ENCODE results near the gene HRH1. TPM values are rescaled to one million over a fixed set of nuclear protein-coding genes. Genes with fewer than 3 reads are reported as not detected.

HRH1 gene
- total RNA-seq, 1 experiment from 2014 or later, result 4.6 TPM

DNA sequence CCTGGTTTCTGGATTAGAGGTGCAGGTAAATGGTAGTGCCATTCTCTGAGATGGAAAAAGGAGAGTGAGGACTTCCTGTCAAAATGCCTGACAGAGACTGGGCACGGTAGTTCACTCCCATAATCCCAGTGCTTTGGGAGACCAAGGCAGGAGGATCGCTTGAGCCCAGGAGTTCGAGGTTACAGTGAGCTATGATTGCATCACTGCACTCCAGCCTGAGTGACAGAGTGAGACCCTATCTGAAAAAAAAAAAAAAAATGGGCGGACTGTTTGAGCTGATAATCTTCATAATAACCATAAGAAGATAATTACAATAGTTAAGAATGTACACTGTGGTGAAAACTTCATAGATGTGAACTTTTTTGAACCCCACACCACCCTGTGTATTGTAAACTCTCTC, 44.2 kb downstream of the HRH1 start:
- H3K36me3 ChIP-seq (ENCODE audit: control insufficient read depth, insufficient read depth, low read length), result no peaks in the 10 kb centered on the region
- no peak for TF ChIP-seq TCF7L2 (IDR thresholded peaks at IDR 0.05; ENCODE audit: low read depth, low read length)
- TF ChIP-seq SIN3A (IDR thresholded peaks at IDR 0.05; ENCODE audit: borderline replicate concordance, insufficient read depth, low read depth, low read length), result no peak
- TF ChIP-seq, protein P1, sequence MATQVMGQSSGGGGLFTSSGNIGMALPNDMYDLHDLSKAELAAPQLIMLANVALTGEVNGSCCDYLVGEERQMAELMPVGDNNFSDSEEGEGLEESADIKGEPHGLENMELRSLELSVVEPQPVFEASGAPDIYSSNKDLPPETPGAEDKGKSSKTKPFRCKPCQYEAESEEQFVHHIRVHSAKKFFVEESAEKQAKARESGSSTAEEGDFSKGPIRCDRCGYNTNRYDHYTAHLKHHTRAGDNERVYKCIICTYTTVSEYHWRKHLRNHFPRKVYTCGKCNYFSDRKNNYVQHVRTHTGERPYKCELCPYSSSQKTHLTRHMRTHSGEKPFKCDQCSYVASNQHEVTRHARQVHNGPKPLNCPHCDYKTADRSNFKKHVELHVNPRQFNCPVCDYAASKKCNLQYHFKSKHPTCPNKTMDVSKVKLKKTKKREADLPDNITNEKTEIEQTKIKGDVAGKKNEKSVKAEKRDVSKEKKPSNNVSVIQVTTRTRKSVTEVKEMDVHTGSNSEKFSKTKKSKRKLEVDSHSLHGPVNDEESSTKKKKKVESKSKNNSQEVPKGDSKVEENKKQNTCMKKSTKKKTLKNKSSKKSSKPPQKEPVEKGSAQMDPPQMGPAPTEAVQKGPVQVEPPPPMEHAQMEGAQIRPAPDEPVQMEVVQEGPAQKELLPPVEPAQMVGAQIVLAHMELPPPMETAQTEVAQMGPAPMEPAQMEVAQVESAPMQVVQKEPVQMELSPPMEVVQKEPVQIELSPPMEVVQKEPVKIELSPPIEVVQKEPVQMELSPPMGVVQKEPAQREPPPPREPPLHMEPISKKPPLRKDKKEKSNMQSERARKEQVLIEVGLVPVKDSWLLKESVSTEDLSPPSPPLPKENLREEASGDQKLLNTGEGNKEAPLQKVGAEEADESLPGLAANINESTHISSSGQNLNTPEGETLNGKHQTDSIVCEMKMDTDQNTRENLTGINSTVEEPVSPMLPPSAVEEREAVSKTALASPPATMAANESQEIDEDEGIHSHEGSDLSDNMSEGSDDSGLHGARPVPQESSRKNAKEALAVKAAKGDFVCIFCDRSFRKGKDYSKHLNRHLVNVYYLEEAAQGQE (IDR thresholded peaks at IDR 0.05; ENCODE audit: insufficient read depth in 1 of 2, low read depth in 2 of 2, low read length in 1 of 2), result no peak
- TF ChIP-seq, protein P2, sequence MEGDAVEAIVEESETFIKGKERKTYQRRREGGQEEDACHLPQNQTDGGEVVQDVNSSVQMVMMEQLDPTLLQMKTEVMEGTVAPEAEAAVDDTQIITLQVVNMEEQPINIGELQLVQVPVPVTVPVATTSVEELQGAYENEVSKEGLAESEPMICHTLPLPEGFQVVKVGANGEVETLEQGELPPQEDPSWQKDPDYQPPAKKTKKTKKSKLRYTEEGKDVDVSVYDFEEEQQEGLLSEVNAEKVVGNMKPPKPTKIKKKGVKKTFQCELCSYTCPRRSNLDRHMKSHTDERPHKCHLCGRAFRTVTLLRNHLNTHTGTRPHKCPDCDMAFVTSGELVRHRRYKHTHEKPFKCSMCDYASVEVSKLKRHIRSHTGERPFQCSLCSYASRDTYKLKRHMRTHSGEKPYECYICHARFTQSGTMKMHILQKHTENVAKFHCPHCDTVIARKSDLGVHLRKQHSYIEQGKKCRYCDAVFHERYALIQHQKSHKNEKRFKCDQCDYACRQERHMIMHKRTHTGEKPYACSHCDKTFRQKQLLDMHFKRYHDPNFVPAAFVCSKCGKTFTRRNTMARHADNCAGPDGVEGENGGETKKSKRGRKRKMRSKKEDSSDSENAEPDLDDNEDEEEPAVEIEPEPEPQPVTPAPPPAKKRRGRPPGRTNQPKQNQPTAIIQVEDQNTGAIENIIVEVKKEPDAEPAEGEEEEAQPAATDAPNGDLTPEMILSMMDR (IDR thresholded peaks at IDR 0.05), result no peak
- TF ChIP-seq POLR2AphosphoS5 (IDR thresholded peaks at IDR 0.05; ENCODE audit: low read depth, low read length), result no peak
- BruUV-seq (replicated peaks), result no TSS peak
- H3K27ac ChIP-seq (ENCODE audit: low read length), result no peak overlapping the region
- no peak for DNase-seq (ENCODE audit: low read depth, low spot score)
- H3K27me3 ChIP-seq (ENCODE audit: control insufficient read depth, insufficient read depth, low read length), result no peaks in the 10 kb centered on the region
- no peak for ATAC-seq
- CTCF ChIA-PET, result interaction anchor here (0.6 kb wide), 1 partner anchor 90 kb away, joined by 3 read pairs; no protein-coding TSS in a partner anchor
- no peak overlapping the region for H3K4me3 ChIP-seq (ENCODE audit: low read depth in 2 of 2, low read length in 2 of 2)
- intact Hi-C loops (cut with micrococcal nuclease; ENCODE audit: unreplicated experiment) (loop anchor here (10.0 kb wide), 1 partner anchor 134 kb away; no protein-coding TSS in a partner anchor), in situ Hi-C loops (cut with HindIII; ENCODE audit: low pct_unique_long_range_greater_than_20kb, low sequenced_read_pairs) (no loop called here)
- H3K9me3 ChIP-seq (ENCODE audit: control insufficient read depth, insufficient read depth, low read depth, low read length), result no peaks in the 10 kb centered on the region
- POLR2A ChIA-PET, result interaction anchor here (0.6 kb wide), 1 partner anchor 9 kb away, joined by 4 read pairs; no protein-coding TSS in a partner anchor
- H3K4me1 ChIP-seq (ENCODE audit: control insufficient read depth, insufficient read depth, low read length), result peaks cover 25% of the 10 kb centered on the region

DNA sequence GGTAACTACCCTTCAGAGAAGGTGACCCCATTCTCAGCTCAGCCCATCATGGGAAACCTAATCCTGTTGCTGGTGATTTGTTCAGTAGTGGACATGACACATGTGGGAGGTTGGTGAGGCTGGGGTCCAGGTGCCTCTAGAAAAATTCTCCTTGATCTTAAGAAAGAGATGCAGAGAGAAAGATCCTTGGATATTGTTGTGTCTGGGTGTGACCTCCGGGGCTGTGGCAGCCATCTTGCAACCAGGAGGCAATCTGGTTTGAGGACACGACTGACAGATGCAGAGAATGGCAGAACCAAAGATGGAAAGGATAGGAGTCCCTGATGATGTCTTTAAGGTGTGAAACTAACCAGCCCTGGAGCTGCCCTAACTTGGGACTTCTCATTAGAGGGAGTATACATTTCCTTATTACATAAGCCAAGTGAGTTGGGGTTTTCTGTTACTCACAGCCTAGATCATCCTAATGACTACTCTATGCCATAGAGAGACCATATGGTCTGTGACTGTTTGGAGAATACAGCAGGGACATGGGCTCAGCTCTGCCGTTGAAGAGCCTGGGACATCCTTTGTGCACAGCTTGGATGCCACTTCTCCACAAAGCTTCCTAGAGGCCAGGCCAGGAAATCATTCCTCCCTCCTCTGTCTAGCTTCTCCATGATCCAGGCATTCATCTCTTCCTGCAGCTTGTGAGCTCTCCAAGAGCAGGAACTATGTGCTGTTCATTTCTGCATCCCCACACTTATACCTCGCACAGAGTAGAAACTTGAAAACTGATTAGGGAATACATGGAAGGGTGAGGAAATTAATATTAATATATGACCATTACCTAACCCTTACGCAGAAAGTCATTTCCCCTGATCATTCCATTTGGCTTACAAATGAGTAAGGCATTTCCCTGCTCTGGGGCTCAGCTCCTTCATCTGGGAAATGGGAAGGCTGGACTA, 45.9 kb downstream of the HRH1 start:
- DNase-seq (ENCODE audit: low read depth, low spot score) (no peak), ATAC-seq (no peak)
- CTCF ChIA-PET, result no interaction called here
- no peak overlapping the region for H3K4me3 ChIP-seq (ENCODE audit: low read depth in 2 of 2, low read length in 2 of 2)
- peaks cover 21% of the 10 kb centered on the region for H3K4me1 ChIP-seq (ENCODE audit: control insufficient read depth, insufficient read depth, low read length)
- in situ Hi-C loops (cut with HindIII; ENCODE audit: low pct_unique_long_range_greater_than_20kb, low sequenced_read_pairs) (no loop called here), intact Hi-C loops (cut with micrococcal nuclease; ENCODE audit: unreplicated experiment) (loop anchor here (10.0 kb wide), 1 partner anchor 135 kb away; no protein-coding TSS in a partner anchor)
- H3K36me3 ChIP-seq (ENCODE audit: control insufficient read depth, insufficient read depth, low read length), result no peaks in the 10 kb centered on the region
- H3K27me3 ChIP-seq (ENCODE audit: control insufficient read depth, insufficient read depth, low read length), result no peaks in the 10 kb centered on the region
- H3K27ac ChIP-seq (ENCODE audit: low read length), result no peak overlapping the region
- no peak for TF ChIP-seq TCF7L2 (IDR thresholded peaks at IDR 0.05; ENCODE audit: low read depth, low read length)
- no peak for TF ChIP-seq POLR2AphosphoS5 (IDR thresholded peaks at IDR 0.05; ENCODE audit: low read depth, low read length)
- no peak for TF ChIP-seq SIN3A (IDR thresholded peaks at IDR 0.05; ENCODE audit: borderline replicate concordance, insufficient read depth, low read depth, low read length)
- TF ChIP-seq, protein P2 (IDR thresholded peaks at IDR 0.05), result no peak
- TF ChIP-seq, protein P1 (IDR thresholded peaks at IDR 0.05; ENCODE audit: insufficient read depth in 1 of 2, low read depth in 2 of 2, low read length in 1 of 2), result no peak
- POLR2A ChIA-PET, result interaction anchor here (0.6 kb wide), 1 partner anchor 51 kb away, joined by 7 read pairs; no protein-coding TSS in a partner anchor
- H3K9me3 ChIP-seq (ENCODE audit: control insufficient read depth, insufficient read depth, low read depth, low read length), result no peaks in the 10 kb centered on the region
- BruUV-seq (replicated peaks), result no TSS peak

Data from Panc1 (cell line).